Measurements from ENCODE around the gene GUCY1A1.

GUCY1A1 gene

DNA sequence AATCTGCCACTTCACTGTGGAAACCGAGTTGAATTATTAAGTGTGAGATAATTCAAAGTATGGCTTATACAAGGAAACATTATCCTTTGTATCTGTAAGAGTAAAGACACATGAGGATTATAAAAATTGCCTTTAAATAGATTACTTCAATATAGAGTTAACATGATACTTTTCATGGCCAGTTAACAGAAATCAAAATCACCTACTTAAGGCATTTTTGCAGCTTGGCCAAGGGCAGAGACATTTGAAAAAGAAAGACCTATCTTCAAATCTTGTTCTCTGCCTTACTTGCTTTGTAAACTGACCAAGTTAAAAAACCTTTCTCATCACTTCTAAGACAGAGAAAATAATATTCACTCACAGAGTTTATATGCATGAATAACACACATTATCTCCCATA lies 47.3 kb downstream of the GUCY1A1 start:
- Histone ChIP-seq H3K27me3 (replicated peaks) (no peaks in the 10 kb centered on the region), H3K36me3 (replicated peaks) (no peaks in the 10 kb centered on the region), H3K4me3 (ENCODE audit: low read depth, low read length) (no peak overlapping the region), H3K27ac (no peak overlapping the region)
- in situ Hi-C loops (cut with HindIII; ENCODE audit: low pct_ligation_motif_present, low sequenced_read_pairs) = no loop called here
- TF ChIP-seq, protein P1, sequence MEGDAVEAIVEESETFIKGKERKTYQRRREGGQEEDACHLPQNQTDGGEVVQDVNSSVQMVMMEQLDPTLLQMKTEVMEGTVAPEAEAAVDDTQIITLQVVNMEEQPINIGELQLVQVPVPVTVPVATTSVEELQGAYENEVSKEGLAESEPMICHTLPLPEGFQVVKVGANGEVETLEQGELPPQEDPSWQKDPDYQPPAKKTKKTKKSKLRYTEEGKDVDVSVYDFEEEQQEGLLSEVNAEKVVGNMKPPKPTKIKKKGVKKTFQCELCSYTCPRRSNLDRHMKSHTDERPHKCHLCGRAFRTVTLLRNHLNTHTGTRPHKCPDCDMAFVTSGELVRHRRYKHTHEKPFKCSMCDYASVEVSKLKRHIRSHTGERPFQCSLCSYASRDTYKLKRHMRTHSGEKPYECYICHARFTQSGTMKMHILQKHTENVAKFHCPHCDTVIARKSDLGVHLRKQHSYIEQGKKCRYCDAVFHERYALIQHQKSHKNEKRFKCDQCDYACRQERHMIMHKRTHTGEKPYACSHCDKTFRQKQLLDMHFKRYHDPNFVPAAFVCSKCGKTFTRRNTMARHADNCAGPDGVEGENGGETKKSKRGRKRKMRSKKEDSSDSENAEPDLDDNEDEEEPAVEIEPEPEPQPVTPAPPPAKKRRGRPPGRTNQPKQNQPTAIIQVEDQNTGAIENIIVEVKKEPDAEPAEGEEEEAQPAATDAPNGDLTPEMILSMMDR (IDR thresholded peaks at IDR 0.05; ENCODE audit: low read depth, low read length, missing control alignments) = no peak
- no peak for DNase-seq

GRCh38 chr4:155722336-155722735 lies 55.7 kb downstream of the GUCY1A1 start:
- in situ Hi-C loops (cut with HindIII; ENCODE audit: low pct_ligation_motif_present, low sequenced_read_pairs) = no loop called here
- H3K4me3 ChIP-seq (ENCODE audit: low read depth, low read length) = no peak overlapping the region
- no peaks in the 10 kb centered on the region for H3K36me3 ChIP-seq (replicated peaks)
- H3K27me3 ChIP-seq (replicated peaks) = no peaks in the 10 kb centered on the region
- DNase-seq = no peak
- TF ChIP-seq, protein P1 (IDR thresholded peaks at IDR 0.05; ENCODE audit: low read depth, low read length, missing control alignments) = no peak
- no peak overlapping the region for H3K27ac ChIP-seq

GRCh38 chr4:155722816-155723499 lies 56.3 kb downstream of the GUCY1A1 start:
- Histone ChIP-seq H3K4me3 (ENCODE audit: low read depth, low read length) (no peak overlapping the region), H3K27me3 (replicated peaks) (no peaks in the 10 kb centered on the region), H3K27ac (no peak overlapping the region), H3K36me3 (replicated peaks) (no peaks in the 10 kb centered on the region)
- in situ Hi-C loops (cut with HindIII; ENCODE audit: low pct_ligation_motif_present, low sequenced_read_pairs) = no loop called here
- TF ChIP-seq, protein P1 (IDR thresholded peaks at IDR 0.05; ENCODE audit: low read depth, low read length, missing control alignments) = no peak
- peak; percentile 9 for DNase-seq

DNA sequence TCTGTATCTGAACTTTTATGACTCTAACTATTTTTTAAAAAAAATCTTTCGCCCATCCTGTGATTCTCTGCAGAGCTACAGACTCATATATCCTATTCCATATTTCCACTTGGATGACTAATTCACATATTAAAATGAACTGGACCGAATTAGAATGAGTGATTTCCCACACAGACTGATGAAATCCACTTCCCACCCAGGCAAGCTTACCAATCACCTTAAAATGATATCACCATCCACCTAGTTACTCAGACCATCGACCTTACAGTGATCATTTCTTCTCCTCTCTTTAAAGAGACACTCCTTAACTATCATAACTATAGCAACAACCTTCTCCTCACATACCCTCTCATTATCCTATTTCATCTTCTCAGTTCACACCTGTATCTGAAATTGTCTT lies 58.1 kb downstream of the GUCY1A1 start:
- in situ Hi-C loops (cut with HindIII; ENCODE audit: low pct_ligation_motif_present, low sequenced_read_pairs) = no loop called here
- Histone ChIP-seq H3K36me3 (replicated peaks) (no peaks in the 10 kb centered on the region), H3K27ac (no peak overlapping the region), H3K27me3 (replicated peaks) (no peaks in the 10 kb centered on the region), H3K4me3 (ENCODE audit: low read depth, low read length) (no peak overlapping the region)
- no peak for DNase-seq
- TF ChIP-seq, protein P1 (IDR thresholded peaks at IDR 0.05; ENCODE audit: low read depth, low read length, missing control alignments) = no peak

DNA sequence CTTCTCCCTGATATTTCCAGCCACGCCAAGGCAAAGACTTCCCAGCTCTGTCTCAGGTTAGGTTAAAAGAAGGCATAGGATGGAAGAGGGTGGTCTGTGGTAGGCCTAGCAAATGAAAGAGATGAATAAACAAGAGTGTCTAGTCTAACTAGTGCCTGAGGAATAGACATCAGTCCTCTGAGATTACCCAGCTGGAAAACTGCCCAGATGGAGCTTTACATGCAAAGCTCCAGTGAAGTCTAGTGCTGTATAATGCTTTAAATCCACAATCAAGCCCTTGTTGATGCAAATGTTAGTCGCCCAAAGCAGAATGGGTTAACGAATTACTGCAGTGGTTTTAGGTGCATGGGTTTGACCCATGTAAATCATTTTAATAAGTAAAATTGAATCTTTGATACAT lies 67.4 kb downstream of the GUCY1A1 start:
- no peaks in the 10 kb centered on the region for H3K36me3 ChIP-seq (replicated peaks)
- no peak overlapping the region for H3K4me3 ChIP-seq (ENCODE audit: low read depth, low read length)
- peak; percentile 26 for DNase-seq
- in situ Hi-C loops (cut with HindIII; ENCODE audit: low pct_ligation_motif_present, low sequenced_read_pairs) = no loop called here
- H3K27me3 ChIP-seq (replicated peaks) = no peaks in the 10 kb centered on the region
- H3K27ac ChIP-seq = no peak overlapping the region
- TF ChIP-seq, protein P1 (IDR thresholded peaks at IDR 0.05; ENCODE audit: low read depth, low read length, missing control alignments) = no peak

DNA sequence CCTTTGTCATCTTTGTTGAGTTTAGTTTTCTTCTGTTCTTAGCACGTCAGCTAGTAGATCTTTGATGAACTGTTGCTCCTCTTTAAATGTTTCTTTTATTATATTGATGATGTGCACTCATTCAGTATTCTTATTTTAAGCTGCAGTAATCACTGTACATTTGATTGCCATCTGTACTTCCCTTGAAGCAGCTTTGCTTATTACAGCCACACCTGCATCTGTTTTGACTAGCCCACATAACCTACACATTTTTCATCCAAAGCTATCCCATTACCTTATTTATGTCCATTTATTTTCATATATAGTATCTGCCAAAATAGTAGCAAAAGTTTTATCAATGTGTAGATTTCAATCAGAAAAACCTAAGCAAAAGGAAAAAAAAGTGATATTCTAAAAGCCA lies 68.3 kb downstream of the GUCY1A1 start:
- Histone ChIP-seq H3K4me3 (ENCODE audit: low read depth, low read length) (no peak overlapping the region), H3K27me3 (replicated peaks) (no peaks in the 10 kb centered on the region), H3K36me3 (replicated peaks) (no peaks in the 10 kb centered on the region), H3K27ac (no peak overlapping the region)
- TF ChIP-seq, protein P1 (IDR thresholded peaks at IDR 0.05; ENCODE audit: low read depth, low read length, missing control alignments) = no peak
- DNase-seq = no peak
- in situ Hi-C loops (cut with HindIII; ENCODE audit: low pct_ligation_motif_present, low sequenced_read_pairs) = no loop called here
